GM18507 (cell line): ENCODE data around the gene PRRX2.

Experiments used
- DNase-seq: peaks from one replicate; pipeline ENCODE4 v3.0.0; 2011; ENCODE audit warnings: low read depth; ENCODE audit not compliant: insufficient read length; ENCODE audit errors: extremely low spot score
- FAIRE-seq: peaks from 2 replicates; lab custom pipeline; 2011; peaks lifted over from hg19 to GRCh38; lab: Jason Lieb, UNC

PRRX2 gene

GRCh38 chr9:129720865-129721545, 55.6 kb downstream of the PRRX2 start:
- no peak for DNase-seq
- no peak for FAIRE-seq

- no peak for FAIRE-seq
These were observed 57.5 kb downstream of the PRRX2 start for GRCh38 chr9:129722913-129723312.

GRCh38 chr9:129724456-129725190, 59.2 kb downstream of the PRRX2 start:
- DNase-seq: no peak
- no peak for FAIRE-seq

More at GRCh38 chr9:129722913-129723312, 57.5 kb downstream of the PRRX2 start:
- no peak for DNase-seq

- no peak for FAIRE-seq
- DNase-seq: no peak
These were observed 60.4 kb downstream of the PRRX2 start for GRCh38 chr9:129725795-129726251.

GRCh38 chr9:129726322-129727160, 61.1 kb downstream of the PRRX2 start:
- FAIRE-seq: peak; percentile 75

GRCh38 chr9:129728744-129729143, 63.3 kb downstream of the PRRX2 start:
- DNase-seq: no peak
- FAIRE-seq: no peak

More at GRCh38 chr9:129726322-129727160, 61.1 kb downstream of the PRRX2 start:
- peak; percentile 62 for DNase-seq

- FAIRE-seq (no peak), DNase-seq (no peak)
These were observed 66.1 kb downstream of the PRRX2 start for GRCh38 chr9:129731477-129732085.

GRCh38 chr9:129732100-129732499, 66.7 kb downstream of the PRRX2 start:
- no peak for FAIRE-seq
- DNase-seq: no peak

- no peak for DNase-seq
- FAIRE-seq: no peak
These were observed 67.6 kb downstream of the PRRX2 start for GRCh38 chr9:129732946-129733631.

GRCh38 chr9:129733632-129733953, 68.1 kb downstream of the PRRX2 start:
- DNase-seq (no peak), FAIRE-seq (no peak)

GRCh38 chr9:129735546-129735945, 70.1 kb downstream of the PRRX2 start:
- FAIRE-seq: no peak
- DNase-seq: no peak

GRCh38 chr9:129736334-129736733, 70.9 kb downstream of the PRRX2 start:
- FAIRE-seq (no peak), DNase-seq (no peak)

GRCh38 chr9:129737479-129738274, 72.2 kb downstream of the PRRX2 start:
- peak; percentile 52 for FAIRE-seq

GRCh38 chr9:129739432-129739831, 74.0 kb downstream of the PRRX2 start:
- no peak for DNase-seq
- no peak for FAIRE-seq

More at GRCh38 chr9:129737479-129738274, 72.2 kb downstream of the PRRX2 start:
- peak; percentile 75 for DNase-seq

GRCh38 chr9:129740174-129740573, 74.7 kb downstream of the PRRX2 start:
- DNase-seq (no peak), FAIRE-seq (no peak)

- FAIRE-seq: no peak
These were observed 75.4 kb downstream of the PRRX2 start for GRCh38 chr9:129740666-129741464.

GRCh38 chr9:129745200-129745599, 79.8 kb downstream of the PRRX2 start:
- FAIRE-seq: no peak

More at GRCh38 chr9:129740666-129741464, 75.4 kb downstream of the PRRX2 start:
- no peak for DNase-seq

More at GRCh38 chr9:129745200-129745599, 79.8 kb downstream of the PRRX2 start:
- DNase-seq: no peak
